ENCODE results near the gene CERKL.

CERKL gene

DNA sequence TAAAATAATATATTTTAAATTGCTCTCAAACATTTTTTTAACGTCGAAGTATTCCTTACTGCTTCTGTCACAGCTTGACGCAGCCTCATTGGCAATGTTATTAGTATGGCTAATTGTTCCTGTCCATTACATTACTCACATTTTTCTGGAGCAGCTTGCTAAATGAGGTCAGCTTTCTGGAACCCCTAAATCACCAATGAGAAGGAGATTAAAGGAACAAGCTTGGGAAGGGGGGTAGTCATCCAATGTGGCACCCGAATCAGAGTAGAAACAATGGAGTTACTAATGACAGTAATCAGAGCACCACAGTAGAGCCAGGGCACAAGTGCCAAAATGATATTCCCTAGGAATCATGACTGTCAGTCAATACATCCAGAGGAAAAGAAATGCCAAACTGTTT, 18.3 kb upstream of the CERKL start:
- TF ChIP-seq, protein P1, sequence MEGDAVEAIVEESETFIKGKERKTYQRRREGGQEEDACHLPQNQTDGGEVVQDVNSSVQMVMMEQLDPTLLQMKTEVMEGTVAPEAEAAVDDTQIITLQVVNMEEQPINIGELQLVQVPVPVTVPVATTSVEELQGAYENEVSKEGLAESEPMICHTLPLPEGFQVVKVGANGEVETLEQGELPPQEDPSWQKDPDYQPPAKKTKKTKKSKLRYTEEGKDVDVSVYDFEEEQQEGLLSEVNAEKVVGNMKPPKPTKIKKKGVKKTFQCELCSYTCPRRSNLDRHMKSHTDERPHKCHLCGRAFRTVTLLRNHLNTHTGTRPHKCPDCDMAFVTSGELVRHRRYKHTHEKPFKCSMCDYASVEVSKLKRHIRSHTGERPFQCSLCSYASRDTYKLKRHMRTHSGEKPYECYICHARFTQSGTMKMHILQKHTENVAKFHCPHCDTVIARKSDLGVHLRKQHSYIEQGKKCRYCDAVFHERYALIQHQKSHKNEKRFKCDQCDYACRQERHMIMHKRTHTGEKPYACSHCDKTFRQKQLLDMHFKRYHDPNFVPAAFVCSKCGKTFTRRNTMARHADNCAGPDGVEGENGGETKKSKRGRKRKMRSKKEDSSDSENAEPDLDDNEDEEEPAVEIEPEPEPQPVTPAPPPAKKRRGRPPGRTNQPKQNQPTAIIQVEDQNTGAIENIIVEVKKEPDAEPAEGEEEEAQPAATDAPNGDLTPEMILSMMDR (conservative IDR thresholded peaks at IDR 0.05; ENCODE audit: low read length) = no peak
- no peak for DNase-seq (ENCODE audit: low read depth)
- H3K4me3 ChIP-seq (ENCODE audit: low read length) = no peak overlapping the region

- TF ChIP-seq, protein P1 (conservative IDR thresholded peaks at IDR 0.05; ENCODE audit: low read length) = no peak
- no peak overlapping the region for H3K4me3 ChIP-seq (ENCODE audit: low read length)
- no peak for DNase-seq (ENCODE audit: low read depth)
Observed at GRCh38 chr2:181674461-181674860, 17.6 kb upstream of the CERKL start.

- TF ChIP-seq, protein P1 (conservative IDR thresholded peaks at IDR 0.05; ENCODE audit: low read length) = no peak
- DNase-seq (ENCODE audit: low read depth) = no peak
- no peak overlapping the region for H3K4me3 ChIP-seq (ENCODE audit: low read length)
Observed at GRCh38 chr2:181673173-181673572, 16.3 kb upstream of the CERKL start.

- H3K4me3 ChIP-seq (ENCODE audit: low read length) = no peak overlapping the region
- DNase-seq (ENCODE audit: low read depth) = no peak
- TF ChIP-seq, protein P1 (conservative IDR thresholded peaks at IDR 0.05; ENCODE audit: low read length) = no peak
Observed at GRCh38 chr2:181672255-181673008, 15.5 kb upstream of the CERKL start.

GRCh38 chr2:181670632-181671031, 13.7 kb upstream of the CERKL start:
- TF ChIP-seq, protein P1 (conservative IDR thresholded peaks at IDR 0.05; ENCODE audit: low read length) = no peak
- H3K4me3 ChIP-seq (ENCODE audit: low read length) = no peak overlapping the region
- no peak for DNase-seq (ENCODE audit: low read depth)

DNA sequence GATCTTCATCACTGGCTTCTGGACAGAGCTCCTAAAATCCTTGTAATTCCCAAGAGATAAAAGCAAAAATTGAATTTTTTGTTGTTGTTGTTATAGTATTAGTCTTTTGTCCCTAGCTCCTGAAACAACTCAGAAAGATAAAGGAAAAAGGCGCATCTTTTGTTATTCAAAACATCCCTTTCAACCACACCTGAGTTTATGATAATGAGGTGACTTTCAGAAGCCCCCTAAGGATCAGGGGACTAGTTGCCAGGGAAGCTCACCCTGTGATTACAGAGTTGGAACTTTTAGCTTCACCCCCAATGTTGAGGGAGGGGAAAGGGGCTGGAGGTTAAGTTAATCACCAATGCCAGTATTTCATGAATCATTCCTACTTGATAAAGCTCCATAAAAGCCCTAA, 10.3 kb upstream of the CERKL start:
- H3K4me3 ChIP-seq (ENCODE audit: low read length) = no peak overlapping the region
- DNase-seq (ENCODE audit: low read depth) = no peak
- TF ChIP-seq, protein P1 (conservative IDR thresholded peaks at IDR 0.05; ENCODE audit: low read length) = no peak

DNA sequence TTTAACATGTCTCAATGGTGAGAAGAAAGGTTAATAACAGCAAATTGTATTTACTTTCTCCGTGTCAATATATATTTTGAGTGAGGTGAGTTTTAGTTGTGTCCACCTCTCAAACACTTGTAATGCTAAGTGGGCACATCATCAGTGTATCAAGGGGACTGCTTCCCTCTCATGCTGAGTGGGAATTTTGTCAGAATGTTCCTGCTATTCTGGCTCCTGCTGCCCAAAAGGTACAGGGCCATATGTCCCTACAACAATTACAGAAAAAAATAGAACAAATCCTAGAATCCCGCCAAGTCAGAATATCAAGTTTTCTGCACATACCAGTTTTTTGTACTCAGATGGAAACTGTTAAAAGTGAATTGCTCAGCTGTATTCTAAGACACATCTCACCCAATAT, 5.4 kb upstream of the CERKL start:
- TF ChIP-seq, protein P1 (conservative IDR thresholded peaks at IDR 0.05; ENCODE audit: low read length) = no peak
- no peak for DNase-seq (ENCODE audit: low read depth)
- H3K4me3 ChIP-seq (ENCODE audit: low read length) = no peak overlapping the region

Measured in AG10803 (cell line).